Measurements from ENCODE around the gene GART.

DNA sequence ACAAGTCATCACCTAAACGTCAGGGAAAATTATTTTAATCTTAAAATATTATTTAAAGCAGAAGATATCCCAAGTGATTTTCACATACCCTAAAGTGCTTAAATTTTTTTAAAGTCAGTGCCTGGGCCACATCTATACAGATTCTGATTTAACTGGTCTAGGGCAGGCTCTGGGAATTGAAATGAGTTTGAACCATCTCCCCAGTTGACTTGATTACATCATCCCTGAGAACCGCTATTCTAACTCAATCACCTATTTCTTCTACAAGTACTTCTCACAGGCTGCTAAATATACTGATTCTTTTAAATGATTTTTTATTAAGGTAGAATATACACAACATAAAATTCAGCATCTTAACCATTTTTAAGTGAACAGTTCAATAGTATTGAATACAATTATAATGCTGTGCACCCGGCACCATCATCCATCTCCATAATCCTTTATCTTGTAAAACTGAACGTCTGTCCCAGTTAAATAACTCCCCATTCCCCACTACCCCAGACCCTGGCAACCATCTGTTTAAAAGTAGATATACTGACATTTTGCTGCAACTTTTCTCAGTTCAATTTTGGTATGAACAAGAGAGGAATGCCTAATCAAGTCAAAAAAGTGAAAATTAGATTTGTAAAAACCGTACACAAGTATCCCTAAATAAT, 19.5 kb downstream of the GART start:
- TF ChIP-seq EZH2 (IDR thresholded peaks at IDR 0.05) (no peak), POLR2AphosphoS5 (IDR thresholded peaks at IDR 0.05; ENCODE audit: borderline replicate concordance, low read depth, low read length) (no peak)
